Epithelial cell of proximal tubule (primary cell): Measurements from ENCODE around the gene PIK3C2A. TPM values are rescaled to one million over a fixed set of nuclear protein-coding genes. Genes with fewer than 3 reads are reported as not detected.

Experiments
- DNase-seq: peaks from one replicate; pipeline ENCODE4 v3.0.0-alpha.2; 2011; ENCODE audit warnings: low read depth
- H3K4me3 ChIP-seq: 2 replicates; pipeline ENCODE4 v1.5.1; 2011; ENCODE audit warnings: low read depth, mild to moderate bottlenecking, low read length
- CTCF ChIP-seq: conservative IDR thresholded peaks from 2 replicates; pipeline ENCODE4 v1.5.1; 2012; ENCODE audit warnings: low read depth, mild to moderate bottlenecking, low read length
- total RNA-seq: library from RNA; depleted of rRNA; stranded (reverse); fragments of >200 nt; gene quantifications from 2 replicates; pipeline ENCODE4 v1.2.3, GENCODE V29; 2015

The PIK3C2A gene
- total RNA-seq, 1 donor from 2014 or later = 37.5 TPM

- DNase-seq = no peak
- no peak for TF ChIP-seq CTCF
- no peak overlapping the region for H3K4me3 ChIP-seq
Observed at GRCh38 chr11:17169876-17170275, 37.9 kb downstream of the PIK3C2A start.

GRCh38 chr11:17165247-17165890 lies 42.4 kb downstream of the PIK3C2A start:
- no peak overlapping the region for H3K4me3 ChIP-seq
- DNase-seq = no peak
- TF ChIP-seq CTCF = no peak

GRCh38 chr11:17164361-17165246 lies 43.2 kb downstream of the PIK3C2A start:
- no peak for DNase-seq
- TF ChIP-seq CTCF = no peak
- no peak overlapping the region for H3K4me3 ChIP-seq

- DNase-seq = no peak
- H3K4me3 ChIP-seq = no peak overlapping the region
- TF ChIP-seq CTCF = no peak
Observed at GRCh38 chr11:17163736-17164135, 44.0 kb downstream of the PIK3C2A start.

GRCh38 chr11:17163291-17163690 lies 44.5 kb downstream of the PIK3C2A start:
- H3K4me3 ChIP-seq = no peak overlapping the region
- DNase-seq = no peak
- no peak for TF ChIP-seq CTCF

- no peak for DNase-seq
- TF ChIP-seq CTCF = no peak
- H3K4me3 ChIP-seq = no peak overlapping the region
Observed at GRCh38 chr11:17162376-17162775, 45.4 kb downstream of the PIK3C2A start.
